H9 (cell line): ENCODE results near the gene VWA1. TPM values are rescaled to one million over a fixed set of nuclear protein-coding genes. Genes with fewer than 3 reads are reported as not detected.
A peak's percentile ranks its signal among the peaks of the same experiment; 100 is the strongest.

ENCODE experiments used
- DNase-seq: peaks from one replicate; pipeline ENCODE4 v3.0.0-alpha.2; 2017
- H2AFZ ChIP-seq: one replicate; pipeline ENCODE4 v1.6.1; 2013; ENCODE audit warnings: mild to moderate bottlenecking, low read length, control low read depth, moderate library complexity
- H2AK5ac ChIP-seq: 2 replicates; pipeline ENCODE4 v1.6.1; 2013; ENCODE audit warnings: low read length, control low read depth, mixed read lengths; ENCODE audit not compliant: insufficient read length
- H2BK120ac ChIP-seq: one replicate; pipeline ENCODE4 v1.6.1; 2013; ENCODE audit warnings: low read depth, mild to moderate bottlenecking, low read length, control low read depth, inconsistent platforms; ENCODE audit not compliant: poor library complexity, severe bottlenecking
- H2BK12ac ChIP-seq: 2 replicates; pipeline ENCODE4 v1.6.1; 2013; ENCODE audit warnings: low read length, control low read depth, mixed read lengths, low read depth; ENCODE audit not compliant: insufficient read length
- H2BK15ac ChIP-seq: 2 replicates; pipeline ENCODE4 v1.6.1; 2013; ENCODE audit warnings: low read depth, low read length, control low read depth
- H2BK20ac ChIP-seq: one replicate; pipeline ENCODE4 v1.6.1; 2013; ENCODE audit warnings: low read depth, mild to moderate bottlenecking, low read length, control low read depth, inconsistent platforms; ENCODE audit not compliant: poor library complexity, severe bottlenecking
- H2BK5ac ChIP-seq: 2 replicates; pipeline ENCODE4 v1.6.1; 2013; ENCODE audit warnings: low read length, control low read depth, mixed read lengths; ENCODE audit not compliant: insufficient read length
- H3K14ac ChIP-seq: 2 replicates; pipeline ENCODE4 v1.6.1; 2013; ENCODE audit warnings: low read length, control low read depth; ENCODE audit not compliant: insufficient read depth
- H3K18ac ChIP-seq: 2 replicates; pipeline ENCODE4 v1.6.1; 2013; ENCODE audit warnings: low read depth, mild to moderate bottlenecking, mixed read lengths, low read length, control low read depth; ENCODE audit not compliant: insufficient read length
- H3K23ac ChIP-seq: 2 replicates; pipeline ENCODE4 v1.6.1; 2013; ENCODE audit warnings: low read length, control low read depth, mixed read lengths, low read depth; ENCODE audit not compliant: insufficient read length
- H3K23me2 ChIP-seq: 2 replicates; pipeline ENCODE4 v1.6.1; 2013; ENCODE audit warnings: low read depth, mild to moderate bottlenecking, mixed read lengths, low read length, control low read depth; ENCODE audit not compliant: insufficient read length, poor library complexity, severe bottlenecking
- H3K27ac ChIP-seq: 2 replicates; pipeline ENCODE4 v1.5.1; 2013; ENCODE audit warnings: low read length, control low read depth, mixed read lengths, low read depth; ENCODE audit not compliant: insufficient read length
- H3K27me3 ChIP-seq: 2 replicates; pipeline ENCODE4 v1.6.1; 2013; ENCODE audit warnings: low read length, control low read depth, inconsistent platforms; ENCODE audit not compliant: insufficient read depth
- H3K4ac ChIP-seq: 2 replicates; pipeline ENCODE4 v1.6.1; 2013; ENCODE audit warnings: low read depth, mild to moderate bottlenecking, control low read depth, inconsistent platforms, low read length, moderate library complexity
- H3K4me1 ChIP-seq: 2 replicates; pipeline ENCODE4 v1.6.1; 2013; ENCODE audit warnings: low read length, control low read depth, inconsistent platforms; ENCODE audit not compliant: insufficient read depth
- H3K4me2 ChIP-seq: 2 replicates; pipeline ENCODE4 v1.6.1; 2013; ENCODE audit warnings: low read length, control low read depth, mixed read lengths; ENCODE audit not compliant: insufficient read length, insufficient read depth
- H3K56ac ChIP-seq: 2 replicates; pipeline ENCODE4 v1.6.1; 2013; ENCODE audit warnings: low read depth, mild to moderate bottlenecking, mixed read lengths, low read length, control low read depth; ENCODE audit not compliant: insufficient read length
- H3K79me1 ChIP-seq: 2 replicates; pipeline ENCODE4 v1.6.1; 2013; ENCODE audit warnings: low read depth, mild to moderate bottlenecking, moderate library complexity, low read length, control low read depth, inconsistent platforms; ENCODE audit not compliant: insufficient read depth, poor library complexity, severe bottlenecking
- H3K79me2 ChIP-seq: 2 replicates; pipeline ENCODE4 v1.6.1; 2013; ENCODE audit warnings: low read length, control low read depth, inconsistent platforms; ENCODE audit not compliant: insufficient read depth
- H3K9ac ChIP-seq: 2 replicates; pipeline ENCODE4 v1.6.1; 2013; ENCODE audit warnings: low read length, control low read depth, mixed read lengths; ENCODE audit not compliant: insufficient read length; ENCODE audit errors: extremely low read depth
- H3K9me3 ChIP-seq: one replicate; pipeline ENCODE4 v1.6.1; 2013; ENCODE audit warnings: low read depth, low read length, inconsistent platforms; ENCODE audit not compliant: control insufficient read depth
- H3T11ph ChIP-seq: one replicate; pipeline ENCODE4 v1.6.1; 2013; ENCODE audit warnings: mild to moderate bottlenecking, low read length, control low read depth, inconsistent platforms
- H4K20me1 ChIP-seq: one replicate; pipeline ENCODE4 v1.6.1; 2013; ENCODE audit not compliant: control insufficient read depth, insufficient read length, insufficient read depth
- H4K5ac ChIP-seq: 2 replicates; pipeline ENCODE4 v1.6.1; 2013; ENCODE audit warnings: low read depth, mild to moderate bottlenecking, mixed read lengths, low read length, control low read depth; ENCODE audit not compliant: insufficient read length
- H4K8ac ChIP-seq: replicated peaks from 2 replicates; pipeline ENCODE4 v1.6.1; 2013; ENCODE audit warnings: low read length, control low read depth, mixed read lengths, low read depth; ENCODE audit not compliant: insufficient read length
- H4K91ac ChIP-seq: 2 replicates; pipeline ENCODE4 v1.6.1; 2013; ENCODE audit warnings: low read depth, mild to moderate bottlenecking, moderate library complexity, mixed read lengths, low read length, control low read depth; ENCODE audit not compliant: insufficient read length
- H3K27ac Mint-ChIP-seq, 3 experiments: 2 replicates in 2 of 3; 3 replicates in 1 of 3; pipeline ENCODE4 v1.8.0; 2020 to 2021; ENCODE audit warnings: mixed read lengths in 3 of 3, mild to moderate bottlenecking in 1 of 3, moderate library complexity in 1 of 3
- H3K27me3 Mint-ChIP-seq: 2 replicates; pipeline ENCODE4 v1.8.0; 2021; ENCODE audit warnings: low read depth, mild to moderate bottlenecking, moderate library complexity, mixed read lengths
- H3K36me3 Mint-ChIP-seq, 3 experiments: 2 replicates in 2 of 3; 3 replicates in 1 of 3; pipeline ENCODE4 v1.8.0; 2020 to 2021; ENCODE audit warnings: low read depth in 3 of 3, mixed read lengths in 3 of 3; ENCODE audit not compliant: insufficient read depth in 1 of 3
- H3K4me1 Mint-ChIP-seq, 2 experiments: 2 replicates each; pipeline ENCODE4 v1.8.0; 2020; ENCODE audit warnings: mixed read lengths in 2 of 2
- H3K4me3 Mint-ChIP-seq, 2 experiments: 2 replicates in 1 of 2; 3 replicates in 1 of 2; pipeline ENCODE4 v1.8.0; 2020 to 2021; ENCODE audit warnings: mild to moderate bottlenecking in 2 of 2, mixed read lengths in 2 of 2, moderate library complexity in 1 of 2
- H3K9me3 Mint-ChIP-seq, 2 experiments: 2 replicates in 1 of 2; 3 replicates in 1 of 2; pipeline ENCODE4 v1.8.0; 2020; ENCODE audit warnings: mild to moderate bottlenecking in 2 of 2, mixed read lengths in 2 of 2, moderate library complexity in 1 of 2
- CTCF ChIP-seq: fragments of 200-600 bp; sonication (generic); conservative IDR thresholded peaks from 3 replicates; pipeline ENCODE4 v1.8.0; 2021; ENCODE audit warnings: antibody characterized with exemption, mild to moderate bottlenecking
- WGBS: extraction: QIAGEN DNeasy Blood & Tissue Kit; methylation state at CpG from one replicate; pipeline ENCODE4 v1.1.7; 2013; ENCODE audit warnings: missing lambda C conversion rate, low lambda C conversion rate, mixed read lengths; ENCODE audit not compliant: insufficient read length; ENCODE audit errors: extremely low coverage; 5-methylcytosine and 5-hydroxymethylcytosine counted together
- total RNA-seq: library from RNA; stranded (reverse); gene quantifications from 2 replicates; pipeline ENCODE4 v1.2.1, GENCODE V29; 2021

VWA1 gene
- total RNA-seq, 1 experiment from 2014 or later, result 57.1 TPM

- H3K4ac ChIP-seq, result no peak within 1 kb of the TSS
- Mint-ChIP-seq H3K4me3 (peak within 1 kb of the TSS; percentile 90), H3K4me1 (peaks cover 24 to 32% of the 10 kb centered on the region in 2 experiments), H3K27me3 (peaks cover 1% of the 10 kb centered on the region; the same call in 1 of the 2 replicates), H3K36me3 (peaks cover 49 to 88% (median 70%) of the 10 kb centered on the region in 3 experiments), H3K9me3 (peaks cover 0 to 2% of the 10 kb centered on the region in 2 experiments; a peak in 2 of 5 replicates), H3K27ac (peak within 1 kb of the TSS; percentile 84 to 96 (median 93); a peak in 6 of 7 replicates)
- peaks cover 12% of the 10 kb centered on the region for H3K79me1 ChIP-seq
- peak; percentile 64 for TF ChIP-seq CTCF
- no peak within 1 kb of the TSS for H3K27ac ChIP-seq
- H4K20me1 ChIP-seq, result peaks cover 2% of the 10 kb centered on the region
- WGBS, result no CpG with 5 or more reads among the region's 86 CpGs
- peaks cover 11% of the 10 kb centered on the region for H3K23me2 ChIP-seq
- no peak within 1 kb of the TSS for H2BK15ac ChIP-seq
- no peak within 1 kb of the TSS for H2BK20ac ChIP-seq
- no peak within 1 kb of the TSS for H4K8ac ChIP-seq
- H4K91ac ChIP-seq, result no peak within 1 kb of the TSS
- no peak within 1 kb of the TSS for H2BK120ac ChIP-seq
- H3K9me3 ChIP-seq, result no peaks in the 10 kb centered on the region
- no peaks in the 10 kb centered on the region for H3K27me3 ChIP-seq
- H2AK5ac ChIP-seq, result no peak within 1 kb of the TSS
- peak; percentile 98 for DNase-seq
- peak within 1 kb of the TSS; percentile 95 for H3K14ac ChIP-seq
- no peak within 1 kb of the TSS for H2BK12ac ChIP-seq
- no peak within 1 kb of the TSS for H2AFZ ChIP-seq
- peak within 1 kb of the TSS; percentile 92 for H3K4me2 ChIP-seq
- no peak within 1 kb of the TSS for H3K23ac ChIP-seq
- peak within 1 kb of the TSS; percentile 59 for H3K18ac ChIP-seq
- peak within 1 kb of the TSS; percentile 97 for H3K9ac ChIP-seq
- H3K79me2 ChIP-seq, result peaks cover 8% of the 10 kb centered on the region; the same call in 1 of the 2 replicates
- no peak within 1 kb of the TSS for H3T11ph ChIP-seq
- no peak within 1 kb of the TSS for H4K5ac ChIP-seq
- H2BK5ac ChIP-seq, result no peak within 1 kb of the TSS
- no peaks in the 10 kb centered on the region for H3K4me1 ChIP-seq
- no peak within 1 kb of the TSS for H3K56ac ChIP-seq
These were observed 36.2 kb upstream of the VWA1 start, which contains the start of gene CCNL2 for GRCh38 chr1:1399187-1399871. CCNL2 (minus strand) TSS chr1:1399335; CDS start chr1:1399306, 29 bp downstream.
